Superior temporal gyrus (tissue), 1 donor: ENCODE measurements around the gene CDH1.

Experiments used
- DNase-seq: peaks from one replicate; pipeline ENCODE4 v3.0.0-alpha.2; 2016; ENCODE audit errors: extremely low spot score

CDH1 gene

GRCh38 chr16:68732042-68732680, 4.9 kb upstream of the CDH1 start:
- no peak for DNase-seq

GRCh38 chr16:68732741-68733399, 4.2 kb upstream of the CDH1 start:
- no peak for DNase-seq

GRCh38 chr16:68733570-68733969, 3.5 kb upstream of the CDH1 start:
- DNase-seq: no peak

GRCh38 chr16:68734782-68735181, 2.3 kb upstream of the CDH1 start:
- DNase-seq: no peak

- no peak for DNase-seq
These were observed 531 bp upstream of the CDH1 start for GRCh38 chr16:68736561-68736960.

- DNase-seq: no peak
These were observed 888 bp downstream of the CDH1 start for GRCh38 chr16:68737730-68738629.

- DNase-seq: peak; percentile 11
These were observed 3.0 kb downstream of the CDH1 start for GRCh38 chr16:68739964-68740627.

GRCh38 chr16:68740628-68741346, 3.7 kb downstream of the CDH1 start:
- no peak for DNase-seq

GRCh38 chr16:68743664-68744063, 6.6 kb downstream of the CDH1 start:
- DNase-seq: no peak

- DNase-seq: no peak
These were observed 7.7 kb downstream of the CDH1 start for GRCh38 chr16:68744744-68745280.

- DNase-seq: no peak
These were observed 9.9 kb downstream of the CDH1 start for GRCh38 chr16:68746951-68747350.

GRCh38 chr16:68749432-68749831, 12.3 kb downstream of the CDH1 start:
- DNase-seq: no peak

- DNase-seq: no peak
These were observed 13.2 kb downstream of the CDH1 start for GRCh38 chr16:68750193-68750695.

GRCh38 chr16:68751160-68751559, 14.1 kb downstream of the CDH1 start:
- no peak for DNase-seq

- DNase-seq: no peak
These were observed 15.5 kb downstream of the CDH1 start for GRCh38 chr16:68752602-68753001.

GRCh38 chr16:68754084-68754792, 17.1 kb downstream of the CDH1 start:
- DNase-seq: no peak

GRCh38 chr16:68756239-68756915, 19.3 kb downstream of the CDH1 start:
- DNase-seq: no peak

GRCh38 chr16:68757625-68757935, 20.5 kb downstream of the CDH1 start:
- DNase-seq: no peak

GRCh38 chr16:68759062-68759461, 22.0 kb downstream of the CDH1 start:
- DNase-seq: no peak
